Transverse colon (tissue), 3 donors: Measurements from ENCODE around the gene ERLEC1.

Experiments used
- POLR2A ChIP-seq: fragments of 450-650 bp; IDR thresholded peaks from one replicate; pipeline ENCODE4 v1.6.1; 2016; ENCODE audit warnings: antibody characterized with exemption, mild to moderate bottlenecking, moderate library complexity
- TF ChIP-seq, protein P1 (sequence below), 5 experiments: fragments of 200-600 bp in 3 of 5; fragments of 450-650 bp in 2 of 5; sonication (generic) in 3 of 5; IDR thresholded peaks; 1 replicate in 2 of 5; 2 replicates in 3 of 5; pipeline ENCODE4 v1.5.1; 2016 to 2017; ENCODE audit warnings: antibody characterized with exemption in 5 of 5, inconsistent platforms in 3 of 5, mild to moderate bottlenecking in 2 of 5, moderate library complexity in 1 of 5

DNA sequence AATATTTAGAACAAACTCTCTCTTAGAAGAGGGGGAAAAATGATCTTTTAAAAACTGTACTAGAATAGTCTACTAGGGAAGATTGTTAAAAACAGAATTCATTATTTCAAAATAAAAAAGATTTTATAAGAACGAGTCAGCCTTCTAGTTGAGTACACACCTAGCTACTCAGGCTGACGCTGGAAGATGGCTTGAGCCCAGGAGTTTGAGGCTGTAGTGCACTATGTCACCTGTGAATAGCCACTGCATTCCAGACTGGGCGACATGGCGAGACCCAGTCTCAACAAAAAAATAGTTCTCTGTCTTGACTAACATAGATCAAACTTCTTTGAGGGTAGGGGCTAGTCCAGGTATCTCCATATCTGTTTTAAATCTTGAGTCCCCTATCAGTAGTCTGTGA, 33.9 kb downstream of the ERLEC1 start:
- TF ChIP-seq, protein P1, sequence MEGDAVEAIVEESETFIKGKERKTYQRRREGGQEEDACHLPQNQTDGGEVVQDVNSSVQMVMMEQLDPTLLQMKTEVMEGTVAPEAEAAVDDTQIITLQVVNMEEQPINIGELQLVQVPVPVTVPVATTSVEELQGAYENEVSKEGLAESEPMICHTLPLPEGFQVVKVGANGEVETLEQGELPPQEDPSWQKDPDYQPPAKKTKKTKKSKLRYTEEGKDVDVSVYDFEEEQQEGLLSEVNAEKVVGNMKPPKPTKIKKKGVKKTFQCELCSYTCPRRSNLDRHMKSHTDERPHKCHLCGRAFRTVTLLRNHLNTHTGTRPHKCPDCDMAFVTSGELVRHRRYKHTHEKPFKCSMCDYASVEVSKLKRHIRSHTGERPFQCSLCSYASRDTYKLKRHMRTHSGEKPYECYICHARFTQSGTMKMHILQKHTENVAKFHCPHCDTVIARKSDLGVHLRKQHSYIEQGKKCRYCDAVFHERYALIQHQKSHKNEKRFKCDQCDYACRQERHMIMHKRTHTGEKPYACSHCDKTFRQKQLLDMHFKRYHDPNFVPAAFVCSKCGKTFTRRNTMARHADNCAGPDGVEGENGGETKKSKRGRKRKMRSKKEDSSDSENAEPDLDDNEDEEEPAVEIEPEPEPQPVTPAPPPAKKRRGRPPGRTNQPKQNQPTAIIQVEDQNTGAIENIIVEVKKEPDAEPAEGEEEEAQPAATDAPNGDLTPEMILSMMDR (IDR thresholded peaks at IDR 0.05) = no peak
- TF ChIP-seq POLR2A = no peak
